ENCODE results near the gene MAPK14. TPM values are rescaled to one million over a fixed set of nuclear protein-coding genes. Genes with fewer than 3 reads are reported as not detected.

MAPK14 gene
- total RNA-seq, 3 donors from 2014 or later (not counting 1 experiment from before 2014, with no cell fraction given): 68.0 to 106 (median 84.5) TPM

- Mint-ChIP-seq H3K4me1 (peaks cover 51 to 59% of the 10 kb centered on the region in 2 donors), H3K36me3 (no peaks in the 10 kb centered on the region), H3K4me3 (no peak overlapping the region), H3K9me3 (no peaks in the 10 kb centered on the region), H3K27me3 (ENCODE audit: low read depth in 2 of 2) (no peaks in the 10 kb centered on the region), H3K27ac (peak overlapping the region; percentile 57 to 80)
- Histone ChIP-seq H3K4me3 (ENCODE audit: low read length) (no peak overlapping the region), H3K9me3 (ENCODE audit: control insufficient read depth, insufficient read depth, low read length) (no peaks in the 10 kb centered on the region), H3K36me3 (ENCODE audit: control insufficient read depth, insufficient read depth, low read length) (no peaks in the 10 kb centered on the region), H3K27me3 (ENCODE audit: control insufficient read depth, insufficient read depth, low read length) (no peaks in the 10 kb centered on the region), H3K4me1 (ENCODE audit: control insufficient read depth, insufficient read depth, low read length) (peaks cover 12% of the 10 kb centered on the region), H3K27ac (ENCODE audit: low read length) (no peak overlapping the region)
- intact Hi-C loops (cut with micrococcal nuclease): no loop called here
- ATAC-seq (no peak), DNase-seq (no peak)
- 92% methylated on average over 7 of the region's 12 CpGs for whole genome bisulfite sequencing (ENCODE audit: insufficient coverage)
- TF ChIP-seq CTCF (IDR thresholded peaks at IDR 0.05): no peak
Observed at GRCh38 chr6:36042618-36043260, 15.1 kb downstream of the MAPK14 start.

GRCh38 chr6:36049582-36049981, 22.0 kb downstream of the MAPK14 start:
- ATAC-seq (no peak), DNase-seq (no peak)
- Histone ChIP-seq H3K27ac (ENCODE audit: low read length) (no peak overlapping the region), H3K9me3 (ENCODE audit: control insufficient read depth, insufficient read depth, low read length) (no peaks in the 10 kb centered on the region), H3K36me3 (ENCODE audit: control insufficient read depth, insufficient read depth, low read length) (peaks cover 10% of the 10 kb centered on the region), H3K27me3 (ENCODE audit: control insufficient read depth, insufficient read depth, low read length) (no peaks in the 10 kb centered on the region), H3K4me3 (ENCODE audit: low read length) (no peak overlapping the region), H3K4me1 (ENCODE audit: control insufficient read depth, insufficient read depth, low read length) (peaks cover 12% of the 10 kb centered on the region)
- Mint-ChIP-seq H3K36me3 (no peaks in the 10 kb centered on the region), H3K9me3 (no peaks in the 10 kb centered on the region), H3K4me1 (peaks cover 8 to 9% of the 10 kb centered on the region in 2 donors), H3K27ac (no peak overlapping the region), H3K4me3 (no peak overlapping the region), H3K27me3 (ENCODE audit: low read depth in 2 of 2) (no peaks in the 10 kb centered on the region)
- WGBS (ENCODE audit: insufficient coverage): 93% methylated on average over 2 of the region's 2 CpGs
- TF ChIP-seq CTCF (IDR thresholded peaks at IDR 0.05): no peak
- intact Hi-C loops (cut with micrococcal nuclease): no loop called here

- Mint-ChIP-seq H3K9me3 (no peaks in the 10 kb centered on the region), H3K4me1 (peaks cover 13 to 15% of the 10 kb centered on the region in 2 donors), H3K27ac (no peak overlapping the region), H3K4me3 (no peak overlapping the region), H3K27me3 (ENCODE audit: low read depth in 2 of 2) (no peaks in the 10 kb centered on the region), H3K36me3 (no peaks in the 10 kb centered on the region)
- peak in 1 of 2 donors; percentile 15 for DNase-seq
- Histone ChIP-seq H3K27ac (ENCODE audit: low read length) (no peak overlapping the region), H3K9me3 (ENCODE audit: control insufficient read depth, insufficient read depth, low read length) (no peaks in the 10 kb centered on the region), H3K4me1 (ENCODE audit: control insufficient read depth, insufficient read depth, low read length) (peaks cover 12% of the 10 kb centered on the region), H3K27me3 (ENCODE audit: control insufficient read depth, insufficient read depth, low read length) (no peaks in the 10 kb centered on the region), H3K4me3 (ENCODE audit: low read length) (no peak overlapping the region), H3K36me3 (ENCODE audit: control insufficient read depth, insufficient read depth, low read length) (peaks cover 16% of the 10 kb centered on the region)
- ATAC-seq: no peak
- TF ChIP-seq CTCF (IDR thresholded peaks at IDR 0.05): no peak
- WGBS (ENCODE audit: insufficient coverage): 19% methylated on average over 1 of the region's 1 CpG
- intact Hi-C loops (cut with micrococcal nuclease): no loop called here
Observed at GRCh38 chr6:36050305-36050704, 22.7 kb downstream of the MAPK14 start.

All from natural killer cell (primary cell).